NCI-H2107 (cell line): Measurements from ENCODE around the gene ERP29.
"Not testable (repeated sequence)": the region's sequence is repeated elsewhere in the genome, so short reads cannot be mapped to it uniquely, and the experiment has no call there.

Experiments
- DNase-seq: peaks from one replicate; lab custom pipeline; 2025; lab: John Stamatoyannopoulos, UW

The ERP29 gene

DNA sequence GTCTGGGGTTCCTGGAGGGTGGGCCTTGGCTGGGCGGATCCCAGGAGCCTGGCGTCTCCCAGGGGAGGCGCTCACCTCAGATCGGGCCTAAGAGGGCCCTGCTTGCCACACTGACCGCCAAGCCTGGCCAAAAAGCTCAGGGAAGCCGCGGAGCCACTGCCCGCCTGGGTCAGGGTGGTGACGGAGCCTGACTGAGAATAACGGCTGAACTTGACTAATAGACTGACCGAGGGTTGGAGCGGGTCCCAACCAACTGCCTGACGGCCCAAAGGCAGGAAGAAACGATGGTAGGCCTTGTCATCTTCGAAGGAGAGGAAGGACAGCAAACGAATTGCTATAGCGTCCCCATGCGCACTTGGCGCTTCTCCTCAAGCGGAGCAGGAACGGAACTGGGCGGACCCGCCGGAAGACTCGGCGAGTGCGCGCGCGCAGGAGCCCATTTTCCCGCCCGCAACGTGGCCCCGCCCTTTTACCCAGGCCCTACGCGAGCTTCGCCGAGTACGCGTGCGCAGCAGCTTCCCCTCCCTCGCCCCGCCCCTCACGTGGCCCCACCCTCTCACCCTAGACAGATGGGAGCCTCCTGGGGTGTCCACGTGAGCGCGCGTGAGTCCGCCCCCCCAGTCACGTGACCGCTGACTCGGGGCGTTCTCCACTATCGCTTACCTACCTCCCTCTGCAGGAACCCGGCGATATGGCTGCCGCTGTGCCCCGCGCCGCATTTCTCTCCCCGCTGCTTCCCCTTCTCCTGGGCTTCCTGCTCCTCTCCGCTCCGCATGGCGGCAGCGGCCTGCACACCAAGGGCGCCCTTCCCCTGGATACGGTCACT is at the start of gene ERP29, which contains the start of gene TMEM116:
Gene ERP29 (plus strand): TSS at position 652 of the 826 bp plus-strand sequence. CDS start 40 bp downstream, at position 692.
Gene TMEM116 (minus strand): TSS at position 391 of the 826 bp plus-strand sequence. CDS start 7,895 bp downstream, outside the sequence.
- DNase-seq: peak; percentile 99

DNA sequence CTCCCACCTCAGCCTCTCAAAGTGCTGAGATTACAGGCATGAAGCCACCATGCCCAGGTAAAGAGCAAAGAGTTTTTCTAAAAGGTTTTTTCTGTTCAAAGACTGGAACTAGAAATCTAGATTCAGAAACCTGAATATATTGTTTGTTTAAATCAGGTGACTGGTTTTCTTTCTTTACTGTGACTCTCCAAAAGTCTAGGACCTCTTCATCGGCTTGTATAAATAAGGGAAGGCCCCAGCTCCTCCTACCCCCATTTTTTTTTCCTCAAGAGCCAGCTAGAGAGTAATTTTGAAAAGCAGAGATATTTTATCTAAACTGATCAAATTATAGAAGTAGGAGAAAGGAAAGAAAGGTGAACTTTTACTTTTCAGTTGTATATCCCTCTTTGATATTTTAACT is 48.3 kb upstream of the ERP29 start:
- no peak for DNase-seq

DNA sequence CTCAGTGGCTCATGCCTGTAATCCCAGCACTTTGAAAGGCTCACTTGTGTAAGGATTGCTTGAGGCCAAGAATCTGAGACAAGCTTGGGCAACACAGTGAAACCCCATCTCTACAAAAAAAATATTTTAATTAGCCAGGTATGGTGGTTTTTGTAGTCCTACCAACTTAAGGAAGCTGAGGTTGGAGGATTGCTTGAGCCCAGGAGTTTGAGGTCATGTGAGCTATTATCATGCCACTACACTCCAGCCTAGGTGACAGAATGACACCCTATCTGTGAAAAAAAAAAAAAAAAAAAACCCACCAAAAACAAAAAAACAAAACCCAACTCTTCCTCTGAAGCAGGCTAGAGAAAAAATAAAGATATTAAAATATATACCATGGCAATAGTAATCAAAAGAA is 41.4 kb upstream of the ERP29 start:
- DNase-seq: no peak

DNA sequence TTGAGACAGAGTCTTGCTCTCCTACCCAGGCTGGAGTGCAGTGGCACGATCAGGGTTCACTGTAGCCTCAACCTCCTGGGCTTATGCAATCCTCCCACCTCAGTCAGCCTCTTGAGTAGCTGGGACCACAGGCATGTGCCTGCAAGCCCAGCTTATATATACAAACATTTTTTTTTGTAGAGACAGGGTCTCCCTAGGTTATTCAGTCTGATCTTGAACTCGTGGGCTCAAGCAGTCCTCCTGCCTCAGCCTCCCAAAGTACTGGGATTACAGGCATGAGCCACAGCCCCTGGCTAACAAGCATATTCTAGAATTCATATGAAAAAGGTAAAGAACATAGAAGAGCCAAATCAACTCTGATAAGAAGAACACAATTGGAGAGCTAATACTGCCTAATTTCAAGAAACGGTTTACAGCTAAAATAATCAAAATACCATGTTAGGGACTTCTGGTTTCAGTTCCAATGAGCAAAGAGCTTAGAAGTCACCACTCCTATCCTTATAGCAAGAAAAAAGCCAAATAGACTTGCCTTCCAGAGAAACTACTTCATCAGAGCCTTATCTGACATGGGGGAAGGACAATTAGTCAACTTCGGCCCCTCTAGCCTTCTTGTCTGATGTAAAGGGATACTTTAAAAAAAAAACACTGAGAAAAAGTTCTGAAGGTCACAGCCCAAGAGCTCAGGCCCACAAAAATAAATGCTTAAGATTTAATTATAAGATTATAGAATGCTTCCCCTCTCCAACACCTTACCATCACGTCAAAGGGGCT is 37.9 kb upstream of the ERP29 start:
- DNase-seq: no peak

DNA sequence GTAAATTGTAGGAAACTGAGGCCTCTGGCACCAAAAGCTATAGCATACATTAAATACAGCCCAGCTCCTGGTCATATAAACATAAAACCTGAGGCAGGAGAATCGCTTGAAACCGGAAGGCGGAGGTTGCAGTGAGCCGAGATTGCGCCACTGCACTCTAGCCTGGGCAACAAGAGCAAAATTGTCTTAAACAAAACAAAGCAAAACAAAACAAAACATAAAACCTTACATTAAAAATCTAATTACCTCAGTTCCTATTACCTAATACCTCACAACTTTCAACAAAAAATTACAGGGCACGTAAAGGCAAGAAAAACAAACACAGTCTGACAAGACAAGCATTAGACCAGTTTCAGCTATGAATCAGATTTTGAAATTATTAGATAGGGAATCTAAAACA is 36.9 kb upstream of the ERP29 start:
- DNase-seq: no peak

DNA sequence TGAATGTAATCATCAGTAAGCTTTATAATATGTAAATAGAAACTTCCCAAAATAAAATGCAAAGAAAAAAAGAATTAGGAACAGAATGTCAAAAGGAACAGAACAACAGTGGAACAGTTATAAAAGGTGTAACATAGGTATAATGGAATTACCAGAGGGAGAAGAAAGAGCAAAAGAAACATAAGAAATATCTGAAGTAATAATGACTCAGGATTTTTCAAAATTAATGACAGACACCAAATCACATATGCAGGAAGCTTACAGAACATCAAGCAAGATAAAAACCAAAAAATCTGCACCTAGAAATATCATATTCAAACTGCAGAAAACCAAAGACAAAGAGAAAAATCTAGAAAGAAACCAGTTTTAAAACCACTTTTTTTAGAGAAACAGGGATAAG is 36.4 kb upstream of the ERP29 start:
- no peak for DNase-seq

DNA sequence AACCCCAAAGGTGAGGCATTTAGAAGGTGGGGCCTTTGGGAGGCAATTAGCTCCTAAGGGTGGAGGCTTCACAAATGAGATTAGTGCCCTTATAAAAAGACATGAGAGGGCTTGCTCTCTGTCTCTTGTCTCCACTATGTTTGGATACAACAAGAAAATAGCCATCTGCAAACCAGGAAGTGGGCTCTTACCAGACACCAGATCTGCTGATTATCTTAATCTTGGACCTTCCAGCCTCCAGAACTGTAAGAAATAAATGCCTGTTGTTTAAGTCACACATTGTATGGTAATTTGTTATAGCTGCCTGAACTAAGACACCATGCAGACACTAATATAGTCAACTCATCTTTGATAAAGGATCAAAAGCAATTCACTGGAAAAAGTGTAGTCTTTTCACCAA is 34.7 kb upstream of the ERP29 start:
- DNase-seq: no peak

DNA sequence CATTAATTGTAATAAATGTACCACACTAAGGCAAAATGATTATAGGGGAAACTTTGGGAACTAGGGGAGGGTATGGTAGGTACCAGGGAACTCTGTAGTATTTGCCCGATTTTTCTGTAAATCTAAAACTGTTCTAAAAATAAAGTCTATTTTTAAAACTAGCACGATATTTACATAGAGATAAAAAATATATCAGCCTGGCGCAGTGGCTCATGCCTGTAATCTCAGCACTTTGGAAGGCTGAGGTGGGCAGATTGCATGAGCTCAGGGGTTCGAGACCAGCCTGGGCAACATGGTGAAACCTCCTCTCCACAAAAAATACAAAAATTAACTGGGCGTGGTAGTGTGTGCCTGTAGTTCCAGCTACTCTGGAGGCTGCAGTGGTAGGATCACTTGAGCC is 32.6 kb upstream of the ERP29 start:
- DNase-seq: no peak

DNA sequence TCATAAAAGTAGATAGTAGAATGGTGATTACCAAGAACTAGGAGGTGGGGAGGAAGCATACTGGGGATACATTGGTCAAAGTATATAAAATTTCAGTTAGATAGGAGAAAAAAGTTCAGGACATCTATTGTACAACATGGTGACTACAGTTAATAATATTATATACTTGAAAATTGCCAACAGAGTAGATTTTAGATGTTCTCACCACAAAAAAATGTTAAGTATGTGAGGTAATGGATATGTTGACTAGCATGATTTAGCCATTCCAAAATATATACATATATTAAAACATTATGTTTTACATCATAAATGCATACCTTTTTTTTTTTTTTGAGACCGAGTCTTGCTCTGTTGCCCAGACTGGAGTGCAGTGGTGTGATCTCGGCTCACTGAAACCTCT is 31.2 kb upstream of the ERP29 start:
- DNase-seq: no peak

DNA sequence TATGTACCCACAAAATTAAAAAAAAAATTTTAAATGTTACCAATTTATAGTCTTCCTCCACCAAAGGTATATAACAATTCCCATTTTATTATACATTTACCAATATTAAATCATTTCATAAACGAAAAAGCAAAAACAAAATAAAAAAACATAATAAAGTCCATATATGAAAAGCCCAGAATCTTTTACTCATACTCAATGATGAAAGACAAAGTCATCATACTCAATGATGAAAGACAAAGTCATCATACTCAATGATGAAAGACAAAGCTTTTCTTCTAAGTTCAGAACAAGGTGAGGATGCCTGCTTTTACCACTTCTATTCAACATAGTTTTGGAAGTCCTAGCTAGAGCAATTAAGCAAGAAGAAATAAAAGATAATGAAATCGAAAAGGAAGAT is 28.4 kb upstream of the ERP29 start:
- DNase-seq: no peak

DNA sequence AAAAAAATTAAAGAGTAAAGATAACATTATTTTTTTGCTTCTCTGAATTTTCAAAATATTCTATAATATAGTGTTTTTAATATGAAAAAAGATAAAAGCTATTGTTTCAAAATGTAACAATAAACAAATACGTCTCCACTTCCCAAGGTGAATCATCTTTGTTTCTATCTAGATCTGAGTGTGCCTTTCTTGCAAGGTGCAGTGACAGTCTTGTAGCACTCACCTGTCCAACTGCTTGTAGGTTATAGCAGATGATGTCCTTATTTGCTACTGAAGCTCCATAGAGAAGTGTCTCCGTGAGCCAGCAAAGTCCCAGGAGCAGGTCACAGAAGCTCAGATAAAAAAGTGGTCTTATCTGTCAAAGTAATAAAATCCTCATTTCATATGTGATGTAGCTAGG is 21.7 kb upstream of the ERP29 start:
- DNase-seq: no peak

DNA sequence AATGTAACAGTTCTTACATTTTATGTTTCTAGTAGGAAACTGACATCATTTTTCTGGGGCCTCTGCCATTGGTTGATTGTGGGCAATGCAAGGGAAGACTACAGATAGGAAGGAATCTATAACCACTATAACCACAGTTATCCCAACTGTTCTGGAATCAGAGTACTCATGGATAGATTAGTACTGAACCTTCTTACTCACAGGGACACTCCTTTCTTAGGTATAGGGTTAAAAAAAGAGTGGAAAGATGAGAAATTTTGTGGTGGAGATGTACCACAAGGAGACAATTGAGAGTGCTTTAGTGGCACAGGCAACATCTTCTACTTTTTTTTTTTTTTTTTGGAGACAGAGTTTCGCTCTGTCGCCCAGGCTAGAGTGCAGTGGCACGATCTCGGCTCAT is 21.3 kb upstream of the ERP29 start:
- DNase-seq: no peak

DNA sequence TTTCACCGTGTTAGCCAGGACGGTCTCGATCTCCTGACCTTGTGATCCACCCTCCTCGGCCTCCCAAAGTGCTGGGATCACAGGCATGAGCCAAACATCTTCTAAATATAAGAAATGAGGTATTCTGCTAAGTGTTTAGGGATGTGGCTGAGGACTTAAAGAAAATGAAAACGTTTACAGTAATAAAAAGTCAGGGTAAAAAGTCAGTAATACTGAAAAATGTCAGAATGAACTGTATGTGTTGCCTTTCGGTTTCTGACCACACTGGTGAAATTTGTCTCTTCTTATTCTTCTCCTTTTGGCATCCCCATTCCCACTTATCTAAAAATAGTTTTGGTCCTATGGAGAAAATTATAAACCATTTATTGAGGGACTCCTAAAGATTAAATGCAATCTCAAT is 20.8 kb upstream of the ERP29 start:
- no peak for DNase-seq

DNA sequence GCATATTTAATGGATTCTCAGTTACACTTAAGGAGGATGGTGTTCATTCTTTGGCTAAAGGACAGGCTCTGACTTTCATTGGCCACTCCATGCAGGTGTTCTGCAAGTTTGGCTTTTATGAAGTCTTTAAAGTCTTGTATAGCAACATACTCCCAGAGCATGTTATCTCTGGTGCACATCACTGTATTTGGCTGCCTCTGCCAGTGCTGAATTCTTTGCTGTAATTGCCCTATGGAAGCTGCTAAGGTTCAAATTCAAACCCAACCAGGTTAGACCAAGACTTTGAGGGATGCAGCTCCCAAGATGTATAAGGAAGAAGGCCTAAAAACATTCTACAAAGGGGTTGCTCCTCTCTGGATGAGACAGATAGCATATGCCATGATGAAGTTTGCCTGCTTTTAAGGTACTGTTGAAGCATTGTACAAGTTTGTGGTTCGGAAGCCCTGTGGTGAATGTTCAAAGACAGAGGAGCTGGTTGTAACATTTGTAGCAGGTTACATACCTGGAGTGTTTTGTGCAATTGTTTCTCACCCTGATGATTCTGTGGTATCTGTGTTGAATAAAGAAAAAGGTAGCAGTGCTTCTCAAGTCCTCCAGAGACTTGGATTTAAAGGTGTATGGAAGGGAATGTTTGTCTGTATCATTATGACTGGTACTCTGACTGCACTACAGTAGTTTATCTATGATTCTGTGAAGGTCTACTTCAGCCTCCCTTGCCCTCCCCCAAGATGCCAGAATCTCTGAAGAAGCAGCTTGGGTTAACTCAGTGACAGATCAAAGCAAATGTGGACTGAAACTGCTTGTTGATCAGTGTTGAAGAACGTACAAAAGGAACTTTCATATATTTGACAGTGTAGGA is 19.7 kb upstream of the ERP29 start:
- no peak for DNase-seq

DNA sequence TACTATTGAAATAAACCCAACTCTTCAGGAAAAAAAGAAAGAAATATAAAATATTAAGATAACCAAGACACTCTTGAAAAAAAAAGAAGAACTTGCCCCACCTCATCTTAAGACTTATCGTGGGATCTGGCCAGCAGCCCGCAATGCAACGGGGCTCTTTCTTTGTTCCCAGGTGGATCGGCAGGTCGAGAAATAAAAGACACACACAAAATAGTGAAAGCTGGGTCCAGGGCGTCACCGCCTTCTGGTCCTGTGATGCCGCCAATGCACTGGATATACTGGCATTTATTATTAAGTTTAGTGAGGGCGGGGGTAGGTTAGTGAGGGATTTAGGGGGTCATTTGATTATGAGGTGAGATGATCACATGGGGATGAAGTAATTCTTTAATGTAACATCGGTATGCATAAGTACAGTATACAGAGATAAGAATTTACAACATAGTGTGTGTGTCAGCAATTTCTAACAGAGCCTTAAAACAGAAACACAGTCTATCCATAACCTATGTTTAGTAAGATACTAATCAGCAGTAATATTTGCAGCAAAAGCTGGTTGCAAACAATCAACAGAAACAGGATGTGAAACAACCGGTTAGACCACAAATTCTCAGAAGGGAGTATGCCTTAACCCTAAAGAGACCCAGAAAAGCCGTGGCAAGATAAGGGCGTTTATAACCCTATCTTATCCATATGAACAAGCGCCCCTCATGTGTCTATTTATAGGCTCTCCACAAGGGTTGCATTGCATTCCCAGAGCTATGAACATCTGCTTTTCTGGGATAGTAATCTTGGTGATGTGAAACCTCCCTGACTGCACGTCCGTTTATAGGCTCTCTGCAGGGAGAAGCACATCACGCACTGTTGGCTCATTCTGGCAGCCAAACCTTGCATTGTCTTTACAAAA is 18.8 kb upstream of the ERP29 start:
- DNase-seq: not testable (repeated sequence)

DNA sequence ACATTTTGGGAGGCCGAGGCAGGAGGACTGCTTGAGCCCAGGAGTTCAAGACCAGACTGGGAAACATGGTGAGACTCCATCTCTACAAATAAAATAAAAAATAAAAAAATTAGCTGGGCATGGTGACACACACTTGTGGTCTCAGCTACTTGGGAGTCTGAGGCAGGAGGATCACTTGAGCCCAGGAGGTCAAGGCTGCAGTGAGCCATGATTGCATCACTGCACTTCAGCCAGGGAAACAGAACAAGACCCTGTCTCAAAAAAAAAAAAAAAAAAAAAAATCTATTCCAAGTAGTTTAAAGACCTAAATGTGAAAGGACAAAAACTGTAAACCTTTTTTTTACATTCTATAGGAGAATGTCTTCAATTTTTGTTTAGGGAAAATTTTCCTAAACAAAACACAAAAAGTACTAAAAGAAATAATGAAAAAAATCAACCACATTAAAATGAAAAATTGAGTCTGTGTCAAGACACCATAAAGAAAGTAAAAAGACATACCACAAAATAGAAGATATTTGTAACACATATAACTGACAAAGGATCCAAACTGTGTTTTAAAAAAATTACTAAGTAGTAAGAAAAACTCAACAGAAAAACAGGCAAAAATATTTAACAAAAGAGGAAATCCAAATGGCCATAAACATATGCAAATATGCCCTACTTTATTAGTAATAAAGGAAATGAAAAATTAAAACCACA is 17.3 kb upstream of the ERP29 start:
- DNase-seq: no peak

DNA sequence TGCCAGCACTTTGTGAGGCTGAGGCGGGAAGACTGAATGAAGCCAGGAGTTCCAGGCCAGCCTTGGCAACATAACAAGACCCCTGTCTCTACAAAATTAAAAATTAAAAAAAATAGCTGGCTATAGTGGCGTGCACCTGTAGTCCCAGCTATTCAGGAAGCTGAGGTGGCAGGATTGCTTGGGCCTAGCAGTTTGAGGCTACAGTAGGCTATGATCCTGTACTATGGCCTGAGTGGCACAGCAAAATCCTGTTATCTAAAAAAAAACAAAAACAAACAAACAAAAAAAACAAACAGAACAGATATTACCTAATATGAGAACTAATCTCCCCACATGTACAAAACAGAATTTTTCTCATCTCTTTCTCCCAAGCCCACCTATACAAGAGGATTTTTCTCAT is 15.9 kb upstream of the ERP29 start:
- DNase-seq: no peak

DNA sequence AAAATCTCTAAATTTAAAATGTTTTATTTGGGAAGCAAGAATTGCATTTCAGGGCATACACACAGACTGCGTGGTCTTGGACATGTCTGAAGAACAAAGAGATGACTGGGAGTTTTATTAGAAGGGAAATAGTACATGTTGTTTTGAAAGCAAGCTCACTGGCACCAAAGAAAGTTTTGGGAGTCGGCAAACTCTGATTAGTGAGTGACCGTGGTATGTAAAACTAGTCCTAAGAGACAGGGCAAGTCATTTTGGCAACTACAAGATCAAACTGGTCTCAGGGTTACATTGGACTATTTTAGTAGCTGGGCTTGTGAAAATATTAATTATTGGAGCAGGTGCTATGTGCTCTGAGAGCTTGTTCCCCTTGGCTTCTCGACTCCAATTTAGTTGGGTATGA is 15.2 kb upstream of the ERP29 start:
- no peak for DNase-seq

DNA sequence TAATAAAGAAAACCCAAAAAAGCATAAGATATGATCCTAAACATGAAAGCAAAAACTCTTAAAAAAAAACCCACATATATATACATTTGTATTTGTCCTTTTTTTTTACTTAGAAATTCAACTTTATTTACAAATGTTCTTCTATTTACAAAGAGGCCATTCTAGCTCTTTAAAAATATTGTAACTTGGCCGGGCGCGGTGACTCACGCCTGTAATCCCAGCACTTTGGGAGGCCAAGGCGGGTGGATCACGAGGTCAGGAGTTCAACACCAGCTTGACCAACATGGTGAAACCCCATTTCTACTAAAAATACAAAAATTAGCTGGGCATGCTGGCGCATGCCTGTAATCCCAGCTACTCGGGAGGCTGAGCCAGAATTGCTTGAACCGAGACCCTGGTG is 14.1 kb upstream of the ERP29 start:
- DNase-seq: not testable (repeated sequence)

DNA sequence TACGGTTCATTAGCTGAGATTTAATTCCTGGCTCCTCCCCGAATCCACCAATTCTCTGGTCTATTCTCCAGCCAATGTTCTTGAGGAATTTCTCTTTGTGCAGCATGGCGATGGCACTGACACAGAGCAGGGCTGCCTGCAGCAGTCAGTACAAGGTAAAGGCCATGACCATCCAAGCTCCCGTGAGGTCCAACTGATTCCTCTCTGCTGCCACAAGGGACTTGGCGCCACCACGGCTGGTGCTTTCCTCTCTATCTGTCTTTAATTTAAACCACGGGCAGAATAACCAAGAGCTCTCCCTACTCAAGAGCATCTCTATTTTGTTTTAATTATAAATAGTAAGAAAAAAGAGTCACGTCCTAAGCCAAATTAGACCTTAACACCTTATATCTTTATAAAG is 12.4 kb upstream of the ERP29 start:
- DNase-seq: no peak

DNA sequence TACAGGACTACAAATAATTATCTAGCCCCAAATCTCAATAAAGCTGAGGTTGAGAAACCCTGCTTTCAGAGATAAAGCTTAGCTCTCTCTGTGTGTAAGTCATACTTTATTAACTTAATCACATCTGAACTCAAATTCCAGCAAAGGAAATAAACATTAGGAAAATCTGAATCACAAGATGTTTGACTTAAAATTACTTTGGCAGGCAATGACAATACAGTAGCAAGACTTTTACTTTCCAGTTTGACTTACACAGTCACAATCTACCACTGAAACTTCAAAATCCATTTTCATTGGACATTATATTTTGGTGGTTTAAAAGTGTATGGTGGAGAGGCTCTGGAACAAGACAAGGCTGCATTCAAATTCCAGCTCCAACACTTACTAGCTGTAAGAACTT is 11.7 kb upstream of the ERP29 start:
- DNase-seq: no peak
